ENCODE data around the gene YIPF4.

- TF ChIP-seq CTCF (IDR thresholded peaks at IDR 0.05; ENCODE audit: extremely low read depth in 1 of 2, insufficient read depth in 1 of 2, low read depth in 1 of 2, low read length in 2 of 2) = no peak
- no peak for TF ChIP-seq POLR2AphosphoS5 (IDR thresholded peaks at IDR 0.05; ENCODE audit: insufficient read depth, low read depth, low read length)
- no peak for TF ChIP-seq JUN (IDR thresholded peaks at IDR 0.05; ENCODE audit: borderline replicate concordance, insufficient read depth, insufficient read length, low read depth)
- TF ChIP-seq EZH2 (IDR thresholded peaks at IDR 0.05; ENCODE audit: borderline replicate concordance, low read depth, low read length, severe bottlenecking) = no peak
- TF ChIP-seq POLR2A (IDR thresholded peaks at IDR 0.05; ENCODE audit: low read depth, low read length) = no peak
- no peak for TF ChIP-seq MYC (IDR thresholded peaks at IDR 0.05; ENCODE audit: low read depth, low read length)
- TF ChIP-seq, protein P1, sequence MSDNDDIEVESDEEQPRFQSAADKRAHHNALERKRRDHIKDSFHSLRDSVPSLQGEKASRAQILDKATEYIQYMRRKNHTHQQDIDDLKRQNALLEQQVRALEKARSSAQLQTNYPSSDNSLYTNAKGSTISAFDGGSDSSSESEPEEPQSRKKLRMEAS (IDR thresholded peaks at IDR 0.05; ENCODE audit: insufficient read depth, insufficient read length) = no peak
These were observed 39.7 kb upstream of the YIPF4 start for GRCh38 chr2:32237996-32238395.

All from endothelial cell of umbilical vein (primary cell).